Stomach (tissue), 9 donors: ENCODE results near the gene CNST. TPM values are rescaled to one million over a fixed set of nuclear protein-coding genes. Genes with fewer than 3 reads are reported as not detected.
"Not testable (repeated sequence)": the region's sequence is repeated elsewhere in the genome, so short reads cannot be mapped to it uniquely, and the experiment has no call there.

Source experiments
- DNase-seq, 2 donors: peaks; one replicate each; pipeline versions ENCODE4 v3.0.0 to v3.0.0-alpha.2; 2013 to 2019
- H3K27ac ChIP-seq, 5 donors: fragments of 200-600 bp in 4 of 5; sonication (generic) in 4 of 5; one replicate each; pipeline ENCODE4 v1.5.1; 2013 to 2019; ENCODE audit warnings: mild to moderate bottlenecking in 1 of 5, moderate library complexity in 1 of 5
- H3K27me3 ChIP-seq, 3 donors: fragments of 200-600 bp; sonication (generic); one replicate each; pipeline ENCODE4 v1.5.1; 2017 to 2019; ENCODE audit warnings: mixed run types in 1 of 3
- H3K36me3 ChIP-seq, 4 donors: fragments of 200-600 bp; sonication (generic); 1 replicate in 3 of 4; 2 replicates in 1 of 4; pipeline ENCODE4 v1.5.1; 2016 to 2019
- H3K4me1 ChIP-seq, 4 donors: fragments of 200-600 bp; sonication (generic); one replicate each; pipeline ENCODE4 v1.5.1; 2016 to 2019
- H3K4me3 ChIP-seq, 4 donors: fragments of 200-600 bp; sonication (generic) in 3 of 4; one replicate each; pipeline ENCODE4 v1.5.1; 2016 to 2019; ENCODE audit warnings: mild to moderate bottlenecking in 1 of 4
- H3K9me3 ChIP-seq, 4 donors: fragments of 200-600 bp; sonication (generic); one replicate each; pipeline ENCODE4 v1.5.1; 2016 to 2019
- CTCF ChIP-seq, 7 experiments: fragments of 450-650 bp in 4 of 7; fragments of 200-600 bp in 3 of 7; sonication (generic) in 3 of 7; IDR thresholded peaks; one replicate each; pipeline ENCODE4 v1.5.1; 2016 to 2019; ENCODE audit warnings: antibody characterized with exemption in 7 of 7, control low read depth in 2 of 7, mild to moderate bottlenecking in 1 of 7
- EP300 ChIP-seq: sonication (generic); formaldehyde crosslinking; IDR thresholded peaks from one replicate; pipeline ENCODE4 v1.6.1; 2017; ENCODE audit warnings: antibody characterized with exemption
- POLR2A ChIP-seq, 4 donors: fragments of 450-650 bp; IDR thresholded peaks; one replicate each; pipeline ENCODE4 v1.6.1; 2016; ENCODE audit warnings: antibody characterized with exemption in 4 of 4, control low read depth in 2 of 4, mild to moderate bottlenecking in 1 of 4, moderate library complexity in 1 of 4
- POLR2AphosphoS5 ChIP-seq, 3 donors: sonication (generic); formaldehyde crosslinking; IDR thresholded peaks; one replicate each; pipeline ENCODE4 v1.6.1; 2016; ENCODE audit warnings: antibody characterized with exemption in 3 of 3
- WGBS, 5 donors: extraction: QIAGEN DNeasy Blood & Tissue Kit in 3 of 5; methylation state at CpG; one replicate each; pipeline versions ENCODE4 v1.1.5 to v1.1.7; 2013 to 2018; 5-methylcytosine and 5-hydroxymethylcytosine counted together
- intact Hi-C: fragments of 100-400 bp; cut with DNase I; formaldehyde crosslinking; loops from one replicate; pipeline ENCODE4 v1.15.1; 2023; ENCODE audit warnings: low total_unique reads
- polyA plus RNA-seq, 3 donors: library from polyadenylated mRNA; stranded (reverse); fragments of 200-250 nt; gene quantifications; one replicate each; pipeline ENCODE4 v1.2.3, GENCODE V29; 2013
- total RNA-seq, 5 donors: library from RNA; depleted of rRNA; stranded (reverse); fragments of >200 nt; gene quantifications; one replicate each; pipeline versions ENCODE4 v1.1.0 to v1.2.3, GENCODE V29; 2014 to 2016
- donor health status: healthy with polysubstance abuse.
- donor health status: Bipolar disorder and iron deficiency.
- donor health status: healthy.

Gene CNST
- total and polyA plus RNA-seq, 8 donors: 4.5 to 42.8 (median 16.2) TPM

GRCh38 chr1:246587032-246587431 is 20.8 kb downstream of the CNST start:
- Histone ChIP-seq H3K9me3 (peaks cover 0 to 5% (median 2%) of the 10 kb centered on the region in 4 donors), H3K36me3 (peaks cover 0 to 13% (median 10%) of the 10 kb centered on the region in 4 donors), H3K27me3 (no peaks in the 10 kb centered on the region), H3K4me3 (no peak overlapping the region), H3K27ac (peak overlapping the region in 4 of 5 donors; percentile 38 to 73 (median 55)), H3K4me1 (peaks cover 26 to 52% (median 37%) of the 10 kb centered on the region in 4 donors)
- intact Hi-C loops: no loop called here
- WGBS, 5 donors: 77 to 84% (median 81%) methylated on average over 3 of the region's 3 CpGs
- TF ChIP-seq POLR2A (IDR thresholded peaks at IDR 0.05) (no peak), POLR2AphosphoS5 (IDR thresholded peaks at IDR 0.05) (no peak), CTCF (IDR thresholded peaks at IDR 0.05) (no peak), EP300 (no peak)
- no peak for DNase-seq

- H3K4me3 ChIP-seq: no peak overlapping the region
- peaks cover 0 to 18% (median 16%) of the 10 kb centered on the region in 4 donors for H3K36me3 ChIP-seq
- H3K4me1 ChIP-seq: peaks cover 20 to 46% (median 35%) of the 10 kb centered on the region in 4 donors
- H3K9me3 ChIP-seq: peaks cover 0 to 5% (median 2%) of the 10 kb centered on the region in 4 donors
- peak overlapping the region in 4 of 5 donors; percentile 38 to 73 (median 55) for H3K27ac ChIP-seq
- no peaks in the 10 kb centered on the region for H3K27me3 ChIP-seq
- TF ChIP-seq POLR2A (IDR thresholded peaks at IDR 0.05): no peak
- TF ChIP-seq CTCF (IDR thresholded peaks at IDR 0.05): no peak
- TF ChIP-seq POLR2AphosphoS5 (IDR thresholded peaks at IDR 0.05): no peak
- no peak for TF ChIP-seq EP300
- DNase-seq: no peak
- intact Hi-C loops: no loop called here
- 43 to 71% (median 67%) methylated on average over 3 of the region's 3 CpGs for WGBS, 5 donors
These were observed 21.4 kb downstream of the CNST start for GRCh38 chr1:246587606-246588005.

GRCh38 chr1:246588159-246588721 is 22.0 kb downstream of the CNST start:
- TF ChIP-seq POLR2A (IDR thresholded peaks at IDR 0.05) (no peak), CTCF (IDR thresholded peaks at IDR 0.05) (no peak), POLR2AphosphoS5 (IDR thresholded peaks at IDR 0.05) (no peak)
- WGBS, 5 donors: 72 to 88% (median 80%) methylated on average over 2 of the region's 2 CpGs
- H3K27me3 ChIP-seq: no peaks in the 10 kb centered on the region
- peaks cover 0 to 5% (median 2%) of the 10 kb centered on the region in 4 donors for H3K9me3 ChIP-seq
- H3K36me3 ChIP-seq: peaks cover 0 to 20% (median 18%) of the 10 kb centered on the region in 4 donors
- no peak for DNase-seq
- peak overlapping the region in 4 of 5 donors; percentile 38 to 73 (median 55) for H3K27ac ChIP-seq
- no peak overlapping the region for H3K4me3 ChIP-seq
- intact Hi-C loops: no loop called here
- peaks cover 14 to 41% (median 31%) of the 10 kb centered on the region in 4 donors for H3K4me1 ChIP-seq

DNA sequence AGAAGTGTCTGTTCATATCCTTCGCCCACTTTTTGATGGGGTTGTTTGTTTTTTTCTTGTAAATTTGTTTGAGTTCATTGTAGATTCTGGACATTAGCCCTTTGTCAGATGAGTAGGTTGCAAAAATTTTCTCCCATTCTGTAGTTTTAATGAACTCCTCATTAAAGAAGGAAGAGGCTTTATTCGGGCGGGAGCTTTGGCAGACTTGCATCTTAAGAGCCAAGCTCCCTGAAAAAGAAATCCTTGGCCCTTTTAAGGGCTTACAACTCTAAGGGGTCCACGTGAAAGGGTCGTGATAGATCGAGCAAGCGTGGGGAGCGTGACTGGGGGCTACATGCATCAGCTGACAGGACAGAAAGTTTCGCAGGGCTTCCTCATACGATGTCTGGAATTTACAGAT is 23.7 kb downstream of the CNST start:
- H3K27ac ChIP-seq, intact Hi-C loops, H3K27me3 ChIP-seq, H3K9me3 ChIP-seq, H3K4me3 ChIP-seq, DNase-seq: not testable (repeated sequence)
- H3K36me3 ChIP-seq: peaks cover 0 to 30% (median 29%) of the 10 kb centered on the region in 4 donors
- 92 to 97% (median 97%) methylated on average over 9 to 10 of the region's 10 CpGs for WGBS, 5 donors
- H3K4me1 ChIP-seq: peaks cover 0 to 31% (median 16%) of the 10 kb centered on the region in 4 donors

DNA sequence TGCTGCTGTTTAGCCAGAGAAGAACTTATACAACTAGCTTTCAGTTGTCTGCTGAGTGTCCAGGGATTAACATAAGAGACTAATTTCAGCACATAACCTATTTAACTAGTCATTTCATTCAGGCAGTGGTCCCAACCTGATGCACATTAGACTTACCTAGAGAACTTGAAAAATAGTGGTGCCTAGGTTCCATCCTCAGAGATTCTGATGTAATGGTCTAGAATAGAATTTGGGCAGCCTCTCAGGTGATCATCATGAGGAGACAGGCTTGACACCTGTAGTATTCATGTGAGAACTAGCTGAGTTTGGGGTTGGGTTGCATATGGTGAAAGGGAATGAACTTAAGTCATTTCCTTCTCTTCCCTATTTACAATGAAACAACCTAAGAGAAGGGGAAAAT is 24.8 kb downstream of the CNST start:
- intact Hi-C loops: no loop called here
- peaks cover 0 to 26% (median 13%) of the 10 kb centered on the region in 4 donors for H3K4me1 ChIP-seq
- H3K27me3 ChIP-seq: no peaks in the 10 kb centered on the region
- peaks cover 0 to 33% (median 30%) of the 10 kb centered on the region in 4 donors for H3K36me3 ChIP-seq
- DNase-seq: no peak
- H3K9me3 ChIP-seq: peaks cover 0 to 5% (median 2%) of the 10 kb centered on the region in 4 donors
- no peak overlapping the region for H3K4me3 ChIP-seq
- no peak overlapping the region for H3K27ac ChIP-seq
- TF ChIP-seq CTCF (IDR thresholded peaks at IDR 0.05): no peak
- no peak for TF ChIP-seq POLR2A (IDR thresholded peaks at IDR 0.05)
- TF ChIP-seq POLR2AphosphoS5 (IDR thresholded peaks at IDR 0.05): no peak
- TF ChIP-seq EP300: no peak
